Measurements from ENCODE around the gene TPP1. TPM values are rescaled to one million over a fixed set of nuclear protein-coding genes. Genes with fewer than 3 reads are reported as not detected.

TPP1 gene
- total and polyA plus RNA-seq, 9 donors: 21.0 to 360 (median 58.2) TPM

DNA sequence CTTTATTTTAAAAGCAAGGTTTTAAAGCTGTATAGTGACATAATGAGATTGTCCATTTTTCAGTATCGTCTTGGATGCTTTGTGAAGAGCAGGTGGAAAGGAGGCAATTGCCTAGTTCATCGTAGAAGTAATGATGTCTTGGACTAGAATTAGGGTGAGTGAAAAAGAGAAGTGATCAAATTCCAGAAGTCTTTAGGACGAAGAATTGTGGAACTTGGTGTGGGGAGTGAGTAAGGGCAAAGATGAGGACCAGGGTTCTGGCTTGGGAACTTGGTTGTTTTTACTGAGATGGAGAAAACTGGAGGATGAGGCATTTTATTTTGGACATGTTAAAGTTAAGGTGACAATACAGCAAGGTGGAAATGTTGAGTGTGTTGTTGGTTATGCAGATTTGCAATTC is 14.4 kb downstream of the TPP1 start:
- peak overlapping the region; percentile 96 for H3K4me3 ChIP-seq
- H3K27ac ChIP-seq: peak overlapping the region; percentile 12 to 83
- no peaks in the 10 kb centered on the region for H3K27me3 ChIP-seq
- no peak for DNase-seq
- intact Hi-C loops (cut with DNase I): loop anchor here (5.0 to 10.0 kb wide), 5 partner anchors 78 to 367 kb away; partner anchors contain the start of genes MRPL17 (in 4 of the 4), CNGA4 (in 1 of the 4) and TRIM3 (in 1 of the 4)
- no peaks in the 10 kb centered on the region for H3K36me3 ChIP-seq
- no peaks in the 10 kb centered on the region for H3K9me3 ChIP-seq
- TF ChIP-seq EP300 (IDR thresholded peaks at IDR 0.05): no peak
- no peak for TF ChIP-seq POLR2A (IDR thresholded peaks at IDR 0.05)
- TF ChIP-seq, protein P1, sequence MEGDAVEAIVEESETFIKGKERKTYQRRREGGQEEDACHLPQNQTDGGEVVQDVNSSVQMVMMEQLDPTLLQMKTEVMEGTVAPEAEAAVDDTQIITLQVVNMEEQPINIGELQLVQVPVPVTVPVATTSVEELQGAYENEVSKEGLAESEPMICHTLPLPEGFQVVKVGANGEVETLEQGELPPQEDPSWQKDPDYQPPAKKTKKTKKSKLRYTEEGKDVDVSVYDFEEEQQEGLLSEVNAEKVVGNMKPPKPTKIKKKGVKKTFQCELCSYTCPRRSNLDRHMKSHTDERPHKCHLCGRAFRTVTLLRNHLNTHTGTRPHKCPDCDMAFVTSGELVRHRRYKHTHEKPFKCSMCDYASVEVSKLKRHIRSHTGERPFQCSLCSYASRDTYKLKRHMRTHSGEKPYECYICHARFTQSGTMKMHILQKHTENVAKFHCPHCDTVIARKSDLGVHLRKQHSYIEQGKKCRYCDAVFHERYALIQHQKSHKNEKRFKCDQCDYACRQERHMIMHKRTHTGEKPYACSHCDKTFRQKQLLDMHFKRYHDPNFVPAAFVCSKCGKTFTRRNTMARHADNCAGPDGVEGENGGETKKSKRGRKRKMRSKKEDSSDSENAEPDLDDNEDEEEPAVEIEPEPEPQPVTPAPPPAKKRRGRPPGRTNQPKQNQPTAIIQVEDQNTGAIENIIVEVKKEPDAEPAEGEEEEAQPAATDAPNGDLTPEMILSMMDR (IDR thresholded peaks at IDR 0.05): no peak
- H3K4me1 ChIP-seq (ENCODE audit: insufficient read depth): peaks cover 19% of the 10 kb centered on the region
- WGBS, 3 donors: 2 to 9% (median 6%) methylated on average over 3 of the region's 3 CpGs

DNA sequence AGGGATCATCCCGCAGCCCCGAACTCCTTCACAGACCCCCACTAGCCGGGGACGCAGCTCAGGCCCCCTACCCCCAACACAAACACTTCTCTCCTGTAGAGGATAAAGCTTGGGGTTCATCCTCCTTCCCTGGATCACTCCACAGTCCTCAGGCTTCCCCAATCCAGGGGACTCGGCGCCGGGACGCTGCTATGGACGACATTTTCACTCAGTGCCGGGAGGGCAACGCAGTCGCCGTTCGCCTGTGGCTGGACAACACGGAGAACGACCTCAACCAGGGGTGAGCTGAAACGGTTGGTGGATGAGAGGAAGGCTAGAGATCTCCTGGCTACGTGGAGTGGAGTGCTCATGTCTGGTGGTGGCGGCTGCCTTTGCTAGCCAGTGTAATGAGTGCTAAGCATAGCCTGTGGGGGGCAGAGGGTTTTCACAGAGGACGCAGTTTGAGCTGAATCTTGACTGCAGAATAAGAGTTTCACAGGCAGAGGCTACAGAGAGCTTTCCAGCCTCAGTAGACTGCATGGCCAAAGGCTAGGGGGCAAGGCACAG is 15.1 kb downstream of the TPP1 start:
- intact Hi-C loops (cut with DNase I): loop anchor here (5.0 to 10.0 kb wide), 3 partner anchors 78 to 129 kb away; partner anchors contain the start of genes MRPL17 (in 4 of the 4) and TRIM3 (in 1 of the 4)
- no peaks in the 10 kb centered on the region for H3K9me3 ChIP-seq
- H3K4me3 ChIP-seq: peak overlapping the region; percentile 96
- no peaks in the 10 kb centered on the region for H3K36me3 ChIP-seq
- TF ChIP-seq EP300 (IDR thresholded peaks at IDR 0.05) (no peak), POLR2A (IDR thresholded peaks at IDR 0.05) (no peak)
- TF ChIP-seq, protein P1 (IDR thresholded peaks at IDR 0.05): no peak
- 1% methylated on average over 20 of the region's 20 CpGs for WGBS, 3 donors
- peaks cover 19% of the 10 kb centered on the region for H3K4me1 ChIP-seq (ENCODE audit: insufficient read depth)
- no peaks in the 10 kb centered on the region for H3K27me3 ChIP-seq
- H3K27ac ChIP-seq: peak overlapping the region; percentile 82 to 83
- peak; percentile 34 to 61 (median 54) for DNase-seq

DNA sequence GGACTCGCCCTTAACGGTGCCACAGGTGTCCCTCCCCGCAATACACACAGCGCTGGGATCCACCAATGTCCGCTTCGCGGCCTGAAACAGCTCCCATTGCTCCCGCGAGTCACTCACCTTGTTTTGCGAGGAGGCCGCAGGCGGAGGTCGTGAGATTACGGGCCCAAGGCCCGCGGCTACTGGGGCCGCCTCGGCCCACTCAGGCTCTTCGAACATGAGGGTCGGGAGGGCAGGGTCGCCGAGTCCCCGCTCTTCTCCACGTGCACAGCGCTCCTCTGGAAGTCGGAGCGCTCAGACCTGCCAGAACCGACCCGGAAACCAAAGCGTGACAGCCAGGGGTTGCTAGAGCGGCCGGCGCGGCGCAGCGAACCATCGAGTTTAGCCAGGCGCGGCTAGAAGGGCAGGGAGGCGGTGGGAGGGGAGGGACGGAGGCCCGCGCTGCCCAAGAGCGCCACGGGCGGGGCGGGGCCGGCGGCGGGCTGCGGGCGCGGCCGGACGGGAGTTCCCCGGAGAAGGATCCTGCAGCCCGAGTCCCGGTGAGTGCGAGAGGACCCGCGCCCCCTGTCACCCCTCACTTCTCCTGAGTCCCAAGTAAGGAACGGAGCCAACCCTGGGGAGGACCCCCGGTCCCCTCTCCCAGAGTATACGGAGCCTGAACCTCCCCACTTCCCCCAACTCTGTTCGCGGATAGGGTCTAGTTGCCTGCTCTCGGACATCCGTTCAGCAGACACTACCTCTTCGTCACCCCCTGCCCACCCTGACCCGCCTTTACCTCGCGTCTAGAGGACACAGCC is 15.7 kb downstream of the TPP1 start, which contains the start of the genes ILK and RRP8:
TSS of gene ILK (plus strand) at position 488 of the 794 bp plus-strand sequence. CDS start 498 bp downstream, outside the sequence.
TSS of gene RRP8 (minus strand) at position 330 of the 794 bp plus-strand sequence. CDS start at position 216, 114 bp downstream.
- no peaks in the 10 kb centered on the region for H3K9me3 ChIP-seq
- peak within 1 kb of the TSS; percentile 82 to 83 for H3K27ac ChIP-seq
- peaks cover 19% of the 10 kb centered on the region for H3K4me1 ChIP-seq (ENCODE audit: insufficient read depth)
- 0% methylated on average over 66 to 72 of the region's 72 CpGs for WGBS, 3 donors
- intact Hi-C loops (cut with DNase I): loop anchor here (5.0 to 10.0 kb wide), 3 partner anchors 79 to 129 kb away; partner anchors contain the start of genes MRPL17 (in 4 of the 4) and TRIM3 (in 1 of the 4)
- DNase-seq: peak; percentile 88 to 93 (median 90)
- H3K4me3 ChIP-seq: peak within 1 kb of the TSS; percentile 96
- no peaks in the 10 kb centered on the region for H3K36me3 ChIP-seq
- H3K27me3 ChIP-seq: no peaks in the 10 kb centered on the region
- TF ChIP-seq, protein P1 (IDR thresholded peaks at IDR 0.05): peak in 2 of 3 donors; percentile 47 to 56
- no peak for TF ChIP-seq EP300 (IDR thresholded peaks at IDR 0.05)
- peak; percentile 85 for TF ChIP-seq POLR2A (IDR thresholded peaks at IDR 0.05)
